GM18951 (cell line): ENCODE measurements around the gene GAGE10.
A peak's percentile ranks its signal among the peaks of the same experiment; 100 is the strongest.

Experiments
- POLR2A ChIP-seq: IDR thresholded peaks from 4 replicates; pipeline ENCODE4 v1.6.1; 2011; ENCODE audit warnings: mild to moderate bottlenecking; ENCODE audit not compliant: insufficient read length, insufficient read depth; ENCODE audit errors: extremely low read depth
- in situ Hi-C: fragments of 300-500 bp; cut with MboI; formaldehyde crosslinking; loops from one replicate; pipeline ENCODE4 v1.12.0; 2022; ENCODE audit warnings: low sequenced_read_pairs, mixed read lengths, inconsistent platforms; ENCODE audit not compliant: unreplicated experiment

GAGE10 gene

GRCh38 chrX:49269010-49269766 lies 34.3 kb upstream of the GAGE10 start:
- TF ChIP-seq POLR2A, result peak; percentile 72
- in situ Hi-C loops, result no loop called here

GRCh38 chrX:49269767-49270248 lies 33.6 kb upstream of the GAGE10 start, which contains the start of gene PPP1R3F:
Gene PPP1R3F (plus strand): TSS chrX:49269793. CDS start chrX:49269870, 77 bp downstream.
- peak; percentile 70 for TF ChIP-seq POLR2A
- in situ Hi-C loops, result no loop called here

GRCh38 chrX:49270249-49270921 lies 33.1 kb upstream of the GAGE10 start:
- in situ Hi-C loops, result no loop called here

GRCh38 chrX:49271341-49271740 lies 32.1 kb upstream of the GAGE10 start:
- TF ChIP-seq POLR2A, result no peak
- in situ Hi-C loops, result no loop called here

More at GRCh38 chrX:49270249-49270921, 33.1 kb upstream of the GAGE10 start:
- no peak for TF ChIP-seq POLR2A

- in situ Hi-C loops, result no loop called here
- TF ChIP-seq POLR2A, result no peak
These were observed 31.0 kb upstream of the GAGE10 start for GRCh38 chrX:49272421-49272820.

GRCh38 chrX:49273181-49273727 lies 30.2 kb upstream of the GAGE10 start:
- in situ Hi-C loops, result no loop called here

GRCh38 chrX:49276207-49276606 lies 27.2 kb upstream of the GAGE10 start:
- TF ChIP-seq POLR2A, result no peak
- in situ Hi-C loops, result no loop called here

More at GRCh38 chrX:49273181-49273727, 30.2 kb upstream of the GAGE10 start:
- no peak for TF ChIP-seq POLR2A

- in situ Hi-C loops, result no loop called here
These were observed 26.5 kb upstream of the GAGE10 start for GRCh38 chrX:49276671-49277534.

GRCh38 chrX:49277535-49277830 lies 26.0 kb upstream of the GAGE10 start:
- TF ChIP-seq POLR2A, result no peak
- in situ Hi-C loops, result no loop called here

More at GRCh38 chrX:49276671-49277534, 26.5 kb upstream of the GAGE10 start:
- no peak for TF ChIP-seq POLR2A

GRCh38 chrX:49278081-49278480 lies 25.4 kb upstream of the GAGE10 start:
- in situ Hi-C loops, result no loop called here

GRCh38 chrX:49282647-49283011 lies 20.8 kb upstream of the GAGE10 start:
- in situ Hi-C loops, result no loop called here

More at GRCh38 chrX:49278081-49278480, 25.4 kb upstream of the GAGE10 start:
- TF ChIP-seq POLR2A, result no peak

GRCh38 chrX:49284212-49284611 lies 19.2 kb upstream of the GAGE10 start:
- TF ChIP-seq POLR2A, result no peak
- in situ Hi-C loops, result no loop called here

More at GRCh38 chrX:49282647-49283011, 20.8 kb upstream of the GAGE10 start:
- no peak for TF ChIP-seq POLR2A

GRCh38 chrX:49286136-49286535 lies 17.3 kb upstream of the GAGE10 start:
- in situ Hi-C loops, result no loop called here
- no peak for TF ChIP-seq POLR2A
